HepG2 (cell line): Measurements from ENCODE around the gene BMI1. TPM values are rescaled to one million over a fixed set of nuclear protein-coding genes. Genes with fewer than 3 reads are reported as not detected.

Source experiments
- ARID5B ChIP-seq: IDR thresholded peaks from 2 replicates; pipeline ENCODE4 v1.4.0; 2020; ENCODE audit warnings: mild to moderate bottlenecking, missing genetic modification reagents
- CAMTA2 ChIP-seq: sonication (generic); formaldehyde crosslinking; IDR thresholded peaks from 2 replicates; pipeline ENCODE4 v1.4.0; 2020; ENCODE audit warnings: mild to moderate bottlenecking, missing genetic modification reagents, borderline replicate concordance
- CHCHD3 ChIP-seq: sonication (generic); formaldehyde crosslinking; IDR thresholded peaks from 2 replicates; pipeline ENCODE4 v1.8.0; 2022; ENCODE audit warnings: mild to moderate bottlenecking, missing genetic modification reagents, moderate library complexity
- CHD2 ChIP-seq: IDR thresholded peaks from 2 replicates; pipeline ENCODE4 v1.6.1; 2011; ENCODE audit warnings: low read depth, low read length, improper control_type of control experiment
- FOXC1 ChIP-seq: sonication (generic); formaldehyde crosslinking; IDR thresholded peaks from 2 replicates; pipeline ENCODE4 v1.8.0; 2022; ENCODE audit warnings: mild to moderate bottlenecking, missing genetic modification reagents, borderline replicate concordance
- HMG20B ChIP-seq: conservative IDR thresholded peaks from 2 replicates; pipeline ENCODE4 v1.6.1; 2016; ENCODE audit warnings: missing genetic modification reagents, missing compliant biosample characterization
- JUN ChIP-seq: sonication (generic); formaldehyde crosslinking; IDR thresholded peaks from 2 replicates; pipeline ENCODE4 v1.4.0; 2020; ENCODE audit warnings: mild to moderate bottlenecking, missing genetic modification reagents
- KDM6A ChIP-seq: IDR thresholded peaks from 2 replicates; pipeline ENCODE4 v1.6.1; 2016; ENCODE audit warnings: low read depth
- MTF2 ChIP-seq: sonication (generic); formaldehyde crosslinking; IDR thresholded peaks from 2 replicates; pipeline ENCODE4 v1.5.0; 2020; ENCODE audit warnings: missing genetic modification reagents, borderline replicate concordance
- NCOA2 ChIP-seq: sonication (generic); formaldehyde crosslinking; IDR thresholded peaks from 2 replicates; pipeline ENCODE4 v1.8.0; 2022; ENCODE audit warnings: inconsistent platforms
- NR2C2 ChIP-seq: sonication (generic); formaldehyde crosslinking; IDR thresholded peaks from 2 replicates; pipeline ENCODE4 v1.4.0; 2020; ENCODE audit warnings: missing genetic modification reagents, mild to moderate bottlenecking, moderate library complexity, borderline replicate concordance
- PHF8 ChIP-seq: sonication (generic); formaldehyde crosslinking; IDR thresholded peaks from 2 replicates; pipeline ENCODE4 v1.5.0; 2020; ENCODE audit warnings: missing genetic modification reagents
- POGZ ChIP-seq: sonication (generic); formaldehyde crosslinking; IDR thresholded peaks from 2 replicates; pipeline ENCODE4 v1.4.0; 2020; ENCODE audit warnings: mild to moderate bottlenecking, missing genetic modification reagents
- SP4 ChIP-seq: sonication (generic); formaldehyde crosslinking; IDR thresholded peaks from 2 replicates; pipeline ENCODE4 v1.8.1; 2023; ENCODE audit warnings: mild to moderate bottlenecking, missing genetic modification reagents
- SP5 ChIP-seq: IDR thresholded peaks from 2 replicates; pipeline ENCODE4 v1.6.1; 2016; ENCODE audit warnings: low read depth, borderline replicate concordance
- ZBED4 ChIP-seq: sonication (generic); formaldehyde crosslinking; IDR thresholded peaks from 2 replicates; pipeline ENCODE4 v1.4.0; 2020; ENCODE audit warnings: missing genetic modification reagents, borderline replicate concordance
- polyA plus RNA-seq, 8 experiments: library from polyadenylated mRNA; depleted of rRNA in 3 of 8; stranded (reverse) in 7 of 8; unstranded in 1 of 8; fragments of >200 nt; fragmentation: Illumina TruSeq in 4 of 8; extraction: Trizol in 4 of 8; gene quantifications; 2 replicates each; pipeline versions ENCODE4 v1.2.1 to v1.2.3, GENCODE V29; 2011 to 2016; ENCODE audit warnings: low read depth in 4 of 8, missing spikeins in 1 of 8, mixed read lengths in 1 of 8; ENCODE audit not compliant: insufficient read depth in 1 of 8
- total RNA-seq, 5 experiments: library from RNA; depleted of rRNA; stranded (reverse); fragments of >200 nt; fragmentation: Illumina TruSeq; extraction: Trizol; gene quantifications; 2 replicates each; pipeline ENCODE4 v1.2.3, GENCODE V29; 2016; ENCODE audit warnings: low read depth in 1 of 5
- TF ChIP-seq, protein P1 (sequence below): sonication (generic); formaldehyde crosslinking; IDR thresholded peaks from 2 replicates; pipeline ENCODE4 v1.4.0; 2020; ENCODE audit warnings: missing genetic modification reagents
- TF ChIP-seq, protein P2 (sequence below): sonication (generic); formaldehyde crosslinking; IDR thresholded peaks from 2 replicates; pipeline ENCODE4 v1.9.0; 2021; ENCODE audit warnings: missing genetic modification reagents, mild to moderate bottlenecking, borderline replicate concordance

BMI1 gene
- total and polyA plus RNA-seq, 2 of the 13 experiments (the other 11 are each of a cell fraction or from before 2014, with no cell fraction given) = 30.5 to 44.0 TPM

- TF ChIP-seq KDM6A (CRISPR knock-in tag) = no peak
- TF ChIP-seq CAMTA2 (CRISPR knock-in tag) = no peak
- peak; percentile 23; the same call in 1 of the 2 replicates for TF ChIP-seq NR2C2
- TF ChIP-seq POGZ (CRISPR knock-in tag) = 0 out of 2 replicates have a peak, but pooled peaks have one; percentile 21
- TF ChIP-seq JUN (CRISPR knock-in tag) = 0 out of 2 replicates have a peak, but pooled peaks have one; percentile 31
- TF ChIP-seq CHD2 = no peak
- TF ChIP-seq, protein P1, sequence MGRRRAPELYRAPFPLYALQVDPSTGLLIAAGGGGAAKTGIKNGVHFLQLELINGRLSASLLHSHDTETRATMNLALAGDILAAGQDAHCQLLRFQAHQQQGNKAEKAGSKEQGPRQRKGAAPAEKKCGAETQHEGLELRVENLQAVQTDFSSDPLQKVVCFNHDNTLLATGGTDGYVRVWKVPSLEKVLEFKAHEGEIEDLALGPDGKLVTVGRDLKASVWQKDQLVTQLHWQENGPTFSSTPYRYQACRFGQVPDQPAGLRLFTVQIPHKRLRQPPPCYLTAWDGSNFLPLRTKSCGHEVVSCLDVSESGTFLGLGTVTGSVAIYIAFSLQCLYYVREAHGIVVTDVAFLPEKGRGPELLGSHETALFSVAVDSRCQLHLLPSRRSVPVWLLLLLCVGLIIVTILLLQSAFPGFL (CRISPR knock-in tag) = no peak
- no peak for TF ChIP-seq HMG20B (CRISPR knock-in tag)
- TF ChIP-seq ZBED4 (CRISPR knock-in tag) = peak; percentile 4; the same call in 1 of the 2 replicates
- 0 out of 2 replicates have a peak, but pooled peaks have one; percentile 2 for TF ChIP-seq SP5 (CRISPR knock-in tag)
- TF ChIP-seq NCOA2 (CRISPR knock-in tag) = no peak
- peak; percentile 13; the same call in 1 of the 2 replicates for TF ChIP-seq ARID5B
- TF ChIP-seq SP4 (CRISPR knock-in tag) = no peak
- peak; percentile 74; the same call in 1 of the 2 replicates for TF ChIP-seq MTF2 (CRISPR knock-in tag)
- TF ChIP-seq CHCHD3 (CRISPR knock-in tag) = no peak
- TF ChIP-seq, protein P2, sequence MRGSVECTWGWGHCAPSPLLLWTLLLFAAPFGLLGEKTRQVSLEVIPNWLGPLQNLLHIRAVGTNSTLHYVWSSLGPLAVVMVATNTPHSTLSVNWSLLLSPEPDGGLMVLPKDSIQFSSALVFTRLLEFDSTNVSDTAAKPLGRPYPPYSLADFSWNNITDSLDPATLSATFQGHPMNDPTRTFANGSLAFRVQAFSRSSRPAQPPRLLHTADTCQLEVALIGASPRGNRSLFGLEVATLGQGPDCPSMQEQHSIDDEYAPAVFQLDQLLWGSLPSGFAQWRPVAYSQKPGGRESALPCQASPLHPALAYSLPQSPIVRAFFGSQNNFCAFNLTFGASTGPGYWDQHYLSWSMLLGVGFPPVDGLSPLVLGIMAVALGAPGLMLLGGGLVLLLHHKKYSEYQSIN (CRISPR knock-in tag) = no peak
- TF ChIP-seq FOXC1 (CRISPR knock-in tag) = 0 out of 2 replicates have a peak, but pooled peaks have one; percentile 22
- TF ChIP-seq PHF8 (CRISPR knock-in tag) = no peak
Observed at GRCh38 chr10:22341190-22341925, 20.5 kb downstream of the BMI1 start (continued).
